ENCODE results near the gene EFCAB6. TPM values are rescaled to one million over a fixed set of nuclear protein-coding genes. Genes with fewer than 3 reads are reported as not detected.

EFCAB6 gene
- total and polyA plus RNA-seq, 4 donors, result 1.7 to 15.4 (median 7.6) TPM

GRCh38 chr22:43783777-43784176 lies 28.3 kb downstream of the EFCAB6 start:
- no peaks in the 10 kb centered on the region for H3K27me3 ChIP-seq (ENCODE audit: control insufficient read depth in 3 of 3, insufficient read depth in 3 of 3, low read length in 2 of 3)
- H3K4me1 ChIP-seq (ENCODE audit: control insufficient read depth in 5 of 5, insufficient read depth in 5 of 5, low read length in 5 of 5), result no peaks in the 10 kb centered on the region
- no peak for TF ChIP-seq CTCF (IDR thresholded peaks at IDR 0.05; ENCODE audit: control extremely low read depth, extremely low read depth)
- peaks cover 0 to 1% (median 0%) of the 10 kb centered on the region in 4 donors for H3K36me3 ChIP-seq (ENCODE audit: control insufficient read depth in 4 of 4, insufficient read depth in 4 of 4, low read length in 4 of 4)
- 79 to 93% methylated on average over 2 of the region's 2 CpGs for WGBS, 2 donors
- no peaks in the 10 kb centered on the region for H3K9me3 ChIP-seq (ENCODE audit: control insufficient read depth in 4 of 4, insufficient read depth in 3 of 4, low read length in 3 of 4)
- no peak overlapping the region for H3K27ac ChIP-seq (ENCODE audit: low read depth in 1 of 2, low read length in 1 of 2)
- no peak for ATAC-seq (ENCODE audit: insufficient read depth, low FRiP score)
- H3K9ac ChIP-seq (ENCODE audit: insufficient read depth in 1 of 2, low read length in 2 of 2), result no peak overlapping the region
- H3K4me3 ChIP-seq, result no peak overlapping the region
- DNase-seq, result no peak

- H3K27ac ChIP-seq (ENCODE audit: low read depth in 1 of 2, low read length in 1 of 2), result no peak overlapping the region
- no peak for DNase-seq
- TF ChIP-seq CTCF (IDR thresholded peaks at IDR 0.05; ENCODE audit: control extremely low read depth, extremely low read depth), result no peak
- no peak for ATAC-seq (ENCODE audit: insufficient read depth, low FRiP score)
- H3K27me3 ChIP-seq (ENCODE audit: control insufficient read depth in 3 of 3, insufficient read depth in 3 of 3, low read length in 2 of 3), result no peaks in the 10 kb centered on the region
- 87 to 95% methylated on average over 3 of the region's 3 CpGs for WGBS, 2 donors
- no peaks in the 10 kb centered on the region for H3K9me3 ChIP-seq (ENCODE audit: control insufficient read depth in 4 of 4, insufficient read depth in 3 of 4, low read length in 3 of 4)
- H3K4me3 ChIP-seq, result no peak overlapping the region
- peaks cover 0 to 1% (median 0%) of the 10 kb centered on the region in 4 donors for H3K36me3 ChIP-seq (ENCODE audit: control insufficient read depth in 4 of 4, insufficient read depth in 4 of 4, low read length in 4 of 4)
- H3K4me1 ChIP-seq (ENCODE audit: control insufficient read depth in 5 of 5, insufficient read depth in 5 of 5, low read length in 5 of 5), result no peaks in the 10 kb centered on the region
- H3K9ac ChIP-seq (ENCODE audit: insufficient read depth in 1 of 2, low read length in 2 of 2), result no peak overlapping the region
Measured at GRCh38 chr22:43782448-43782847, 29.7 kb downstream of the EFCAB6 start.

GRCh38 chr22:43777286-43777685 lies 34.8 kb downstream of the EFCAB6 start:
- H3K4me3 ChIP-seq, result no peak overlapping the region
- no peak overlapping the region for H3K27ac ChIP-seq (ENCODE audit: low read depth in 1 of 2, low read length in 1 of 2)
- H3K27me3 ChIP-seq (ENCODE audit: control insufficient read depth in 3 of 3, insufficient read depth in 3 of 3, low read length in 2 of 3), result no peaks in the 10 kb centered on the region
- 35 to 36% methylated on average over 4 of the region's 4 CpGs for WGBS, 2 donors
- no peak for TF ChIP-seq CTCF (IDR thresholded peaks at IDR 0.05; ENCODE audit: control extremely low read depth, extremely low read depth)
- no peak overlapping the region for H3K9ac ChIP-seq (ENCODE audit: insufficient read depth in 1 of 2, low read length in 2 of 2)
- H3K36me3 ChIP-seq (ENCODE audit: control insufficient read depth in 4 of 4, insufficient read depth in 4 of 4, low read length in 4 of 4), result peaks cover 0 to 5% (median 0%) of the 10 kb centered on the region in 4 donors
- H3K9me3 ChIP-seq (ENCODE audit: control insufficient read depth in 4 of 4, insufficient read depth in 3 of 4, low read length in 3 of 4), result no peaks in the 10 kb centered on the region
- peak in 2 of 3 donors; percentile 20 to 38 for DNase-seq
- no peak for ATAC-seq (ENCODE audit: insufficient read depth, low FRiP score)
- peaks cover 0 to 23% (median 4%) of the 10 kb centered on the region in 5 donors for H3K4me1 ChIP-seq (ENCODE audit: control insufficient read depth in 5 of 5, insufficient read depth in 5 of 5, low read length in 5 of 5)

GRCh38 chr22:43776081-43776670 lies 35.9 kb downstream of the EFCAB6 start:
- DNase-seq (no peak), ATAC-seq (ENCODE audit: insufficient read depth, low FRiP score) (no peak)
- no peaks in the 10 kb centered on the region for H3K27me3 ChIP-seq (ENCODE audit: control insufficient read depth in 3 of 3, insufficient read depth in 3 of 3, low read length in 2 of 3)

More at GRCh38 chr22:43776081-43776670, 35.9 kb downstream of the EFCAB6 start:
- H3K27ac ChIP-seq (ENCODE audit: low read depth in 1 of 2, low read length in 1 of 2), result no peak overlapping the region
- no peak for TF ChIP-seq CTCF (IDR thresholded peaks at IDR 0.05; ENCODE audit: control extremely low read depth, extremely low read depth)
- no peak overlapping the region for H3K4me3 ChIP-seq
- H3K36me3 ChIP-seq (ENCODE audit: control insufficient read depth in 4 of 4, insufficient read depth in 4 of 4, low read length in 4 of 4), result peaks cover 0 to 4% (median 0%) of the 10 kb centered on the region in 4 donors
- H3K9ac ChIP-seq (ENCODE audit: insufficient read depth in 1 of 2, low read length in 2 of 2), result no peak overlapping the region
- 72 to 78% methylated on average over 9 of the region's 9 CpGs for WGBS, 2 donors
- no peaks in the 10 kb centered on the region for H3K9me3 ChIP-seq (ENCODE audit: control insufficient read depth in 4 of 4, insufficient read depth in 3 of 4, low read length in 3 of 4)
- H3K4me1 ChIP-seq (ENCODE audit: control insufficient read depth in 5 of 5, insufficient read depth in 5 of 5, low read length in 5 of 5), result peaks cover 0 to 23% (median 4%) of the 10 kb centered on the region in 5 donors
